HG03097 (cell line): ENCODE measurements around the gene PTPRG.

Experiments used
- ATAC-seq: cut with Tn5 transposase; IDR thresholded peaks from one replicate; pipeline ENCODE4 v1.9.1; 2021; ENCODE audit not compliant: unreplicated experiment, low FRiP score

The PTPRG gene

DNA sequence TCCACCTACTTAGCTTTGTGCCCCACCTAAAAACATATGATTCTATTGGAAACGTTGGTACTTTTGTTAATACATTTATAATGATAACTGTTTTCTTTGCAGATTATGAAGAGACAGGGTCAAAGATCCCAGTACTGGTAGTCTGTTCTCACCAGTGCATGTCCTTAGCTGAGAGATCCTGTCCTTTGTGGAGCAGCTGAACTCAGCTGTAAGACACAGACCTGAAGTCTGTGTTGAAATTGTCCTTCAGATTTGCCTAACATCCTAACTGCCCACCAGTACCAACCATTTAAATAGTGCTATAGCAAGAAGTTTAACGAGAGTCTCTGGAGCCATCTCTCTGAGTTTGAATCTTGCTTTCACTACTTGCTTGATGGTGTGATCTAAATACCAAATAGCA lies 413.3 kb downstream of the PTPRG start:
- no peak for ATAC-seq

GRCh38 chr3:61975199-61975598 lies 413.8 kb downstream of the PTPRG start:
- ATAC-seq = no peak

DNA sequence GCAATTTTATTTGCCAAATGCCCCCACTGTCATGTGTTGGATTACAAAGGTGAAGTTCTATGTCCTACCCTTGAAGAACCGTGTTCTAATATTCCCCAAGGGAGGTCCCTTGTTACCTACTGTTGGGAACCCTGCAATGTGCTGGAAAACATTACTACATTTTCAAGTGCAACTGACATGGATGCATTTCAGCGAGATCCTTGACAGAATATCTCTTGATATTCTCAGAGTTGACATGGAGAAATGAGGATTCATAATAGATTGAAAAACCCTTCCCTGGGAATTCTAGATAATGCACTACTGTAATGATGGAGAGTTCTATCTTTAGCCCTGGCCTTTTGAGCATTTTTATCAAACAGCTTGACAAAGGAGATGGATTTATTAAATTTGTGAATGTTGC lies 414.6 kb downstream of the PTPRG start:
- ATAC-seq = no peak

DNA sequence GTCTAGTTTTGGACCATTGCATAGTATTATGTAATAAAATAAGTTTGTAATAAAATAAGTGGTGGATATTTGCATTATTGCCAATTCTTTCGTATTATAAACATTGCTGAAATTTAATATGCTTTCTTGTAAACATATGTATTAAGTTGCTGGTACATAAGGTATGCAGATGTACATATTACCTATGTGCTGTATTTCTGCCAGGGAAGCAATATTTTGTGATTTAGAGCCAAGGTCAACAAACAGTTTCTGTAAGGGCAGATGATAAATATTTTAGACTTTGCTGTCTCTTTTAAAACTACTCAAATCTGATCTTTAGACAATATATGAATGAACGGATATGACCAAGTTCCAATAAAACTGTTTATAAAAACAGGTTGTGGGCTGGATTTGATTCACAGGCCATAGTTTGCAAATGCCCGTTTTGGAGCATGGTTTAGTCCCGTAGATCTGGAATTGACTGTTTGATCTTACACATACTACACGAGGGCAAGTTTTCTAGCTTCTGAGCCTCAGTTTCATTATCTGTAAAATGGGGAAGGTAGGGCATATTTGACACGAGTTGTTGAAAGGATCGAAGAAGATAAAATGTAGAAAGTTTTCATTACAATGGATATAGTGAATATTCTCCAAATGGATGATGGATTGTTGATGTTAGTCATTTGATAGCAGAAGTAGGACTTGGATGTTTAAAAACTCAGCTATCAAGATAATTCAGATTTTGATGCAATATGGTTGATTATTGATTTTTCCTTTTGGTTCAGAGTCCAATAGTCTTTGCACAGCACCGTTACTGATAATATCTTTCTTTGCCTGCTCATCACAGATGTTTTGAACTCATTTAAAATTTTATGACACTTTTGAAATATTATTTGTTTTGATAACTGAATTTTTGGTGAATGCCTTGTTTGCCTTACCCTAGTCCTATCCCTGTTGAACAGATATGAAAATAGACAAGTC lies 417.4 kb downstream of the PTPRG start:
- no peak for ATAC-seq

DNA sequence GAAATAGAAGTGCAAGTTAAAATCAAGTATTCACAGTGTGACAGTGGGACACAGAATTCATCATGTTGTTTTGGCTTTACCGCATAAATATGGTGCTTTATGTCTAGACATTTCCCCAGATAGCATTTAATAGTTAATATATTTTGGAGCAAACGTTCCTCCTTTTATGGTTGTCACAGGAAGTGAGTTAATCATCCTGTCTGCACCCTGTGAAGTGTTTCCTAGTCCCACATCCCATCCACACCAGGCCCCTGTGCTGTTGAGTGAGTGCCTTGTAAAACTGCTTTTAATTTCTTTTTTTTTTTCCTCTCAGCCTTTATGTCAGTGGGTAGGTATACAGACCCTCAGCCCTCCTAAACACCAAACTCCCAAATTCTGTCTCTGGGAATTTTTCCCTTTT lies 418.3 kb downstream of the PTPRG start:
- no peak for ATAC-seq

DNA sequence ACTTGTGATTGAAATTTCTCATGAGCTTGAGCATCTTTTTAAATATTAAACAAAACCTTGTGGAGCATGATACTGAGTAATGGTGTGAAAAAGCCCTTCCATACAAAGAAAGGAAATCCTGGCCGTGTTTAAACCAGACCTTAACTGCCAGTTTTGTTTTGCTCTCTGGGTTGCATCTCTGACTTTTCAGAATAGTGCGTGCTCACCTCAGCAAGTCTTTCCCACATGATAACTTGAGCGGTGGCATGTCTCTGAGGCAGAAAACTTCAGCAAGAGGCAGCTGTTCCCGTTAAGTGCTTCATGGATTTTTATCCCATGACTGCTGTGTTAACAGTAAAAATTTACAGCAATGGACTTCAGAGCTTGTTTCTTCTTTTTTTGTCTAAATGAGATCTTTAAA lies 418.7 kb downstream of the PTPRG start:
- no peak for ATAC-seq

GRCh38 chr3:61981060-61981459 lies 419.7 kb downstream of the PTPRG start:
- ATAC-seq = no peak

DNA sequence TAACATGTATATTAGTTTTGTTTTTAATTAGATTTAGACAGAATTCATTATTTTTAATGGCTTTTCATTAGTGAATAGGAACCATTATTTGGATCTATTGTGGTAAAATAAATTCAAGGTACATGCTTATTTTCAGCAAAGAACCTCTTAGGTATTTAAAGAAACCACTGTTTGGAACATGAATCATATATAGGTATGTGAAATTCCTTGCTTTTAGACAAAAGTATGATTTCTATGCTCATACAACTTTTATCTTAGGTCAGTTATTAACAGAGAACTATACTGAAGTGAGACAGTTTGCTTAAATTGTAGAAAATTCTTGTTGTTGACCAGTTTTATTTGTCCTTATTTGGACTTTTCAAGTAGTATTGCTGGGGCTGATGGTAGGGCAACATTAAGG lies 422.1 kb downstream of the PTPRG start:
- no peak for ATAC-seq

- no peak for ATAC-seq
Measured at GRCh38 chr3:61985020-61985419, 423.6 kb downstream of the PTPRG start.

GRCh38 chr3:61986473-61986872 lies 425.1 kb downstream of the PTPRG start:
- no peak for ATAC-seq

GRCh38 chr3:61989681-61990080 lies 428.3 kb downstream of the PTPRG start:
- no peak for ATAC-seq

DNA sequence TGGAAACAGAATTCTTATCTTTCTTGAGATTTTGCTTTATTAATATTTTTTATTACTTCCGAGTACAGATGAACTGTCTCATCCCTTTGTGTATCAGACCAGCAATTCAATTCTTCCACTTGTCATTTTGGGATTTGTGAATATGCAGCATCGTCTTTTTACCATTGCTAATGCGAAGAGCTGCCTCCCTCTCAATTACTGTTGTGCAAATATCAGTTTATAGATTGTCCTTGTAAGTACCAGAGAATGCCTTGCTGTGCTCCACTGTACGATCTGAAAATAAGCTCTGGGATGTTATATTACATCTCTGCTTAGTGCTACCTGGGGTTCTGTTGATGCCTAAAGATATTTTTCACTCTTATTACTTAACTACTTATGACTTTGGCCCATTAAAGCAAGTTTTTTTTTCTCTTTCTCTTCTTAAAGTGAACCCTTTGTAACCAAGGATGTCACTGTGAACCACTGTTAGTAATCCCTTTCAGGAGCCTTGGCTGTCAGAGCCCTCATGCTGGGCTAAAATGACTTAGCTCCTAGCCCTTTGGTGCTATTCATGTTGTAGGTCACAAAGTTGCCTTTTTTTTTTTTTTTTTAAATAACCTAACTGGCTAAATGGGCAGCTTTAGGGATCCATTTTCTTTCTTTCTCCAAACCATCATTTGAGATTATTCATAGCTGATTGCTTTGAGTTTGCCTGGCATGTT lies 429.1 kb downstream of the PTPRG start:
- ATAC-seq = no peak

- no peak for ATAC-seq
Measured at GRCh38 chr3:61991706-61992105, 430.3 kb downstream of the PTPRG start.

DNA sequence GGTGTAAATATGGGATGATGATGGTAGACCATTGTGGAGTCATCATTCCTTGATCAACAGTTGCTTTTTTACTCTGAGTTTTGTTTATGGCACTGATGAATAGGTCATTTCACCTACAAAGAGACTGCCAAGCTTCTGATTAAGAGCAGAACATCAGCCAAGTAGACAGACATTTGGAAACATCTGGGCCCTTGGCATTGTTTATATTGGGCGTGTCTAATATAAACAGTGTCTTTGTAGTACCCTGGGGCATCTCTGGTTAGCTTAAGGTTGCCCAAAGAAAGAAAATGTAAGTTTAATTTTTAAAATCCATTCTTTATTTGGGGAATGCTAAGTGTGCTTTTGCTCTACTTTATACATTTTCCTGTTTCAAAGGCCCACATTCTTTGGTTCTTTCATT lies 435.0 kb downstream of the PTPRG start:
- no peak for ATAC-seq

- ATAC-seq = no peak
Measured at GRCh38 chr3:61997101-61997500, 435.7 kb downstream of the PTPRG start.

DNA sequence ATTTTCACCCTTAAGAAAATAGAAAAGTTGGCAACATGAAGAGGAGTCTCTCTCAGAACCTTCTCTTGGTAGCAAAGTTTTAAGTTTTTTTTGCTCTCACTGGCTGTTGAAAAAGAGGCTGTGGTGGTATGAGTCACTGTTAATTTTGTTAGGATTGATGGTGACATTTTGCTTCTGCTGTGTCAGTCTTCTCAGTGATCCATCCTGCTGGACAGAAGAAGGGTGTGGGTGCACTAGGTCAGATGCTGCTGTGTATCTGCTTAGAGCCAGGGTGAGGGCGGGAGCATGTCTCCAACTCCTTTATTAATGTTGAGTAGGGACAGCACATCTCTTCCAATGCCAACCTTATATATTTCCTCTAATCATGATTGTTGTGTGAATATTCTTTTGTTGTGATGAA lies 442.5 kb downstream of the PTPRG start:
- no peak for ATAC-seq

DNA sequence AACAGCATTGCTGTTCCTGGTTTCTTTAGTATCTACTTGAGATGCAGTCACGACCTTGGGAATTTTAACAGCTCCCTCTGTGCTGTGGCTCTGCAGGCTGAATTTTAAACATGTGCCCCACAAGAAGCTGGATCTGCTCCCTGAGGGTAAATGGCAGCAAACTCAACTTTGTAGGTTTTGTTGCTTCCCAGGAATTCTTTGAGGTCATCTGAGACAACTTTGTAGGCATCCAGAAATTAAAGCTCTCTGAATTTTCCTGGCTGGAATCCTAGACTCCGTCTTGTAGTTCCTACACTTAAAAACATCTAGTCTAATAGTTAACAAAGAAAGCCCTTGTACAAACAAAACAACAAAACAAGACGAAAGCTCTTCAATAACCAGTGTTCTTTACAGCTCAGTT lies 445.7 kb downstream of the PTPRG start:
- ATAC-seq = no peak

- no peak for ATAC-seq
Measured at GRCh38 chr3:62010989-62011388, 449.6 kb downstream of the PTPRG start.

DNA sequence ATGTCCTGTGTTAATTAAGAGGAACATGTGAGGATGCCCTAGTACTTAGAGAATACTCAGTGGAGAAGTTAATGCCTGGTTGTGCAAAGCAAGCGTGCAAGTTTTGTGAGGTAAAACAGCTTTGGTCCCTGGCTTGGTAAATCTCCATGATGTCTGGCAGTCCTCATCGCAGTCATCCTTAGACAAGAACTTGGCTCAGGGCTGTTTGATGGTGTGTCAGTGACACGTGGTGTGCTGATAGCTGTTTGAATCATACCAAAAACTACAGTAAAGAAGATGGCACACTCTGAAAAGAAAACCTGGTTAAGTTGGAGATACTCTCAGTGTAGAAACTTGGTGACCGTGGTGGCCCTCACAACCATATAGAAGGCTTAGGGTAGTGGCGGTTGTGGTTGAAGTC lies 450.3 kb downstream of the PTPRG start:
- no peak for ATAC-seq

GRCh38 chr3:62013951-62014350 lies 452.6 kb downstream of the PTPRG start:
- ATAC-seq = no peak

GRCh38 chr3:62015111-62015510 lies 453.7 kb downstream of the PTPRG start:
- ATAC-seq = no peak

DNA sequence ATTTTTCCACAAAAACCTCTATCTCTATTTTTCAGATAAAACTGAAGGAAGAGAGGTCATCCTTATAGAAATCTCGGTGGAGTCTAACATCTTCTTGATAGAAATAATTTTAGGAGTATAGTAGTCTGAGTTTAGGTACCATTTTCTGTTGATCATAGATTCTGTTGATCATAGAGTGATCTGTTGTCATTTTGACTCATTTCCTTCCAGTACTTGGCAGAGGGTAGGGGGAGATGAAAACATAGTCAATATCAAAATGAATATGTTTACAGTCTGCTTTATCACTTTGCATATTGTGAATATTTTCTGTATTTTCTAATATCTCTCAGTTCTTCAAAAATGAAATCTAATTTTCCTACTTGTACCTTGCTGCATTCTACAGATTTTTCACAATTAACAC lies 458.5 kb downstream of the PTPRG start:
- ATAC-seq = no peak
